Measurements from ENCODE around the gene PDE7B.

The PDE7B gene

GRCh38 chr6:136036601-136037000, 185.1 kb downstream of the PDE7B start:
- no peak for DNase-seq

- no peak for DNase-seq
Measured at GRCh38 chr6:136037242-136037875, 185.9 kb downstream of the PDE7B start.

DNA sequence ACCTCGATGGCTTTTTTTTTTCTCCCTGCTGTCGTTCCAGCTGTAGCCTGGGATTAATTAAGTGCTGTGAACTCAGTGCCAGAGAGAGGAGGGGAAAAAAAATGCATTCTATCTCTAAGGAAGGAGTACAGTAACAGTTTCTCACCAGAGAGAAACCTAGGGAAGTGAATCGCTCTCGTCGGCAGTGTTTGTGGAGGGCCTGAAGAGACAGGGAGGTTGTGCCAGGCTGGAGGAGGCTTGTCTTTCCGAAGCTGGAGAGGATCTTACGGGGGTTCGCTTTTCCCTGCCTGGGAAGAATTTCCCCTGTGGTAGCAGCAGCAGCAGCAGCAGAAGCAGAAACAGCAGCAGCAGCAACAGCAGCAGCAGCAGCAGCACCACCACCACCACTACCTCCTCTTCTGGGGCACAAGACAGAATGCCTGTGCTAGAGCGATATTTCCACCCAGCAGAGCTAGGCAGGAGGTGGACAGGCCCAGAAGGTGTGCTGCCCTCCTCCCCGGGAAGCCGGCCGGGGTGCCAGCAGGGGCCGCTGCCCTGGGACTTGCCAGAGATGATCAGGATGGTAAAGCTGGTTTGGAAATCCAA, 186.5 kb downstream of the PDE7B start:
- DNase-seq: no peak

GRCh38 chr6:136038531-136038930, 187.0 kb downstream of the PDE7B start:
- no peak for DNase-seq

DNA sequence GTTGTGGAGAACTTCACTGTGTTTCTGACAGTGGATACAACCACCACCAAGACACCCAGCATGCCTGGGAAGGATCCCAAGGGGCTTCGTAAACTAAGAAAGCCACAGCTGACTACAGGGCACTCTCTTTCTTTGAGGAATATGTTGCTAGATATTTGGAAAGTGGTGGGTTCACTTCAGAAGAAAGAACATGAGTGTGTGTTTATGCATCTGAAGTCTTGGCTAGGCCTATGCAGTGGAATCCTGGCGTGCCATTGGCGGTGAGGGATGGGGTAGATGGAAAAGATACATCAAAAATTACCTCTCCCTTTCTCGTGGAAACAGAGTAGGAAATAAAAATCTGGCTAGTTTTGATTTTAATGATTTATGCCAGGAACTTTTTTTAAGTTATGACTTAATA, 187.7 kb downstream of the PDE7B start:
- DNase-seq: no peak

- DNase-seq: no peak
Measured at GRCh38 chr6:136050475-136050874, 199.0 kb downstream of the PDE7B start.

- DNase-seq: no peak
Measured at GRCh38 chr6:136051140-136051775, 199.8 kb downstream of the PDE7B start.

- no peak for DNase-seq
Measured at GRCh38 chr6:136052031-136052430, 200.5 kb downstream of the PDE7B start.

- DNase-seq: no peak
Measured at GRCh38 chr6:136058852-136059251, 207.4 kb downstream of the PDE7B start.

GRCh38 chr6:136059308-136059707, 207.8 kb downstream of the PDE7B start:
- DNase-seq: no peak

- DNase-seq: no peak
Measured at GRCh38 chr6:136060052-136060451, 208.6 kb downstream of the PDE7B start.

- no peak for DNase-seq
Measured at GRCh38 chr6:136060759-136061158, 209.3 kb downstream of the PDE7B start.

- no peak for DNase-seq
Measured at GRCh38 chr6:136061701-136062100, 210.2 kb downstream of the PDE7B start.

GRCh38 chr6:136063096-136063495, 211.6 kb downstream of the PDE7B start:
- no peak for DNase-seq

DNA sequence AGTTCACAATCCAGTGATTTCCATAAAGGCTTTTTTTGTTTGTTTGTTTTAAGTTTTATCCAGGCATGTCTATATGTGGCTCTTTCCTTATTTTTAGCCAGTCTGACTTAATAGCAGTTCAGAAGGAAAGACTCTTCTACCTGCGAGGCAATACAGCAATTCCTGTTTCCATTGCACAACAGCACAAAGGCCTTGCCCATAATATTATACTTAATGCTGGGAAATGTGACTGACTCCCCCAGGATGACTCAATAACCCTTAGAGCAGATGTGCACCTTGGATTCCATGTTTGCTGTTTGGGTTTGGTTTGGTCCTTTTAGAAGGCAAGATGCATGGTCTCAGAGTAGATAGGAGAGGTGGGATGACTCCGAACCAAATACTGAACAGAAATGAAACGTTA, 214.5 kb downstream of the PDE7B start:
- no peak for DNase-seq

DNA sequence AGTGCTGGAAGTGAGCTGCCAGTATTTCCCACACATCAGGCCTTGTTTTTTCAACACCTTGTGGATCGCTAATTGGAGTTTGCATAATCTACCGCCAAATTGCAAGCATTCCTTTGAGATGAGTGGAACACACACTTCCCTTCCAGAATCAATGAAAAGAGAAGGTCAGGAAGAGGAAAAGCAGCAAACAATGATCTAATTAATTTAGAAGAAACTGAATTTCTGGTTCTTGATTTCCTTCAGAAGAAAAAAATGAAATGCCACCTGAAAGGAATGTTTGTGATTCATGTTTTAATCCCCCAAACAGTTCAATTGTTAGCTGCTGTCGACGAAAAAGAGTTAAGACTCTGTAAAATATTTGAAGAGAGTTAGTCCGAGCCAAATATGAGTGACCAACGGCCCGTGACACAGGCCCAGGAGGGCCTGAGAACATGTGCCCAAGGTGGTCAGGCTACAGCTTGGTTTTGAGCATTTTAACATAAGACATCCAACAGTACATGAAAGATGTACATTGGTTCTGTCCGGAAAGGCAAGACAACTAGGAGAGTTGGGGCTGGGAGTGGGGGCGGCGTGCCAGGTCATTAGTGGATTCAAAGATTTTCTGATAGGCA, 216.3 kb downstream of the PDE7B start:
- no peak for DNase-seq

- DNase-seq: no peak
Measured at GRCh38 chr6:136069119-136069518, 217.6 kb downstream of the PDE7B start.

DNA sequence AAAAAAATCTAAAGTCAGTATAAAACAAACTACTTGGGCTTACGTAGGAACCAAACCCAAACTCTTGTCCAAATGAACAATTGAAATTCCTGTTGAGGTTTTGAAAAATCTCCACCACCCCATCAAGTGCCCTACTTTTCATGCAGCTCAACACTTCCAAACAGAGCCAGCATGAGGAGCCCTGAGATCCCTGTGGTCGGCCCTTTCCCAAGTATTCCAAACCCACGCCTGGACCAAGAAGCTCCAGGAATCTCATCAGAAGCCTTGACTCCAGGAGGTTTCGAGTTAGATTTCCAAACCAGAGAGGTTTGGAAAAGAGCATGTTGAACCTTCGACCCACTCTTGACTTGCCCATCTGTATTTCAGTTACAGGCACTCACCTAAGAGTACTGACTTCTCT, 219.3 kb downstream of the PDE7B start:
- no peak for DNase-seq

DNA sequence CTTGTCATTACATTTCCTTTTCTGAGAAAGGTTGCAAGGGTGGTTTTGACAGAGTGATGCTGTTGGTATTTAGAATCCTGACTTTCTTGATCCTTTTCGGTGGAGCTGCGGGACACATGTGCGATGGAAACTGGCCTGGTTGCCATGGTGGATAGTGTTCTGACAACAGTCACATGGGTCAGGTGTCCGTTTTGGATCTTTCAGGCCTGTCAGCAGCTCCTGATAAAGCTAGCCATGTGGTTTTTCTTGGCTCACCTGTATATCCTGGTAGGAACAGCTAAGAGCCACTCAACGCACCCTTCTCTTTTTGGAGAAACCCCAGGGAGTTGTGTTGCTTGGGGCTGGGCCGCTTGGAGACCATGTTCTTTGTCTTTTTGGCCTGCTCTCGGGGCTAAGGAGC, 221.2 kb downstream of the PDE7B start:
- DNase-seq: no peak

GRCh38 chr6:136073216-136073615, 221.7 kb downstream of the PDE7B start:
- DNase-seq: no peak

DNA sequence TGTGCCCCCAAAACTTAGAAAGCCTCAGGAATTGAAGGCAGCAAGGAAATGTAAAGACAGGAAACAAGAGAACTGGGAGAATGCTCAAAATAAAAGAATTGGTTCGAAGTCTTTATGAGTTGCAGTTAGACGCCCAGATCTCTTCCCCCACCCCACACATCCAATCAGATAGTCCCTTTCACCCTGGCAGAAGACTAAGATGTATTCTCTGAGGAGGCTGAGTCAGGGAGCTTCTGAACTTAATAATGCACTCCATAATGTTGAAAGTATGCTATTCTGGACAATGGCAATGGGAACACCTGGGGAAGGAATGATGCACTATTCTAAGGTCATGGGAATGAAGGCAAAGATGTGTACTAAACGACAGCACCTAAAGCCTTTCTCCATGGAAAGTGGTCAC, 225.0 kb downstream of the PDE7B start:
- no peak for DNase-seq

DNA sequence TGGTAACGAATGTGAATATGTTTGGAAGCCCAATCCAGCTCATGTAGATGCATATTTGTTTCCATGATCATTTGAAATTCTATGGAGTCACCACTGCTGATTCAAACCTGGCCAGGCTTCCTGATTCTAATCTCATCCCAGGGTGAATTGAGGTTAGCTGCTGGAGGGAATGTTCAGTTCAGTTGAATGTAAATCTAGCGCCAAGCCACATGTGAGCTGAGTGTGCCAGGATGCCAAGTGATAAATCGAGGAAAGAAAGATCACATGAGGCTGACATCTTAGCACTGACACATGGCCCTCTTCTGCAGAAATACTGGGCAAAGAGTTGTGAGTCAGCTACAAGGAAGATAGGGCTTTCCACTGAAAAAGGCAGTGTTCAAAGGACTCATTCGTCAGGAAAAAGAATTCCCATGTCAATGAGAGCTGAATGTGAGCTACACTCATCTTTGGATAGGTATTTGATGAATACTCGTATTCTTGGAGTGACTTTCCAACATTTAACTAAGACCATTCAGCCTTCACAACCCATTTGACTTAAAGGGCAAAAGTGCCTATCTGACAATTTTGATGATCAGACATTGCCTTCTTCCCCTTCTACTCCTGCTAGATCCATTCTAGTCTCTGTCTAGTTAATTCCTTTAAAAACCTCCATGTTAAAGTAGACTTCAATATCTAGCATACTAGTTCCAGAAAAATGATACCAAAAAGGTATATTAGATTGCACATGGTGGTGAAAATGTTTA, 226.5 kb downstream of the PDE7B start:
- DNase-seq: no peak

All from NCI-H510A (cell line).